HAP-1 (cell line): ENCODE results near the gene CDC42.

ENCODE experiments used
- DNase-seq, 2 experiments: peaks; one replicate each; pipeline ENCODE4 v3.0.0-alpha.2; 2016 to 2020; ENCODE audit warnings: low spot score in 2 of 2
- H3K27me3 ChIP-seq: fragments of 250-450 bp; sonication (Bioruptor Pico); 2 replicates; pipeline ENCODE4 v1.5.1; 2020; ENCODE audit warnings: low read depth, mild to moderate bottlenecking, moderate library complexity
- H3K36me3 ChIP-seq: fragments of 250-450 bp; sonication (Bioruptor Pico); replicated peaks from 2 replicates; pipeline ENCODE4 v1.5.1; 2020; ENCODE audit warnings: mild to moderate bottlenecking
- H3K4me1 ChIP-seq: fragments of 250-450 bp; sonication (Bioruptor Pico); 2 replicates; pipeline ENCODE4 v1.5.1; 2020; ENCODE audit warnings: mild to moderate bottlenecking
- H3K4me3 ChIP-seq: fragments of 250-450 bp; sonication (Bioruptor Pico); 2 replicates; pipeline ENCODE4 v1.5.1; 2020; ENCODE audit warnings: mild to moderate bottlenecking, moderate library complexity
- H3K9me3 ChIP-seq: fragments of 250-450 bp; sonication (Bioruptor Pico); 2 replicates; pipeline ENCODE4 v1.5.1; 2020; ENCODE audit warnings: mild to moderate bottlenecking, moderate library complexity
- in situ Hi-C: fragments of 300-500 bp; cut with MboI; formaldehyde crosslinking; loops from 3 replicates; pipeline ENCODE4 v1.14.3; 2020; ENCODE audit warnings: low sequenced_read_pairs, inconsistent platforms, mixed read lengths

CDC42 gene

DNA sequence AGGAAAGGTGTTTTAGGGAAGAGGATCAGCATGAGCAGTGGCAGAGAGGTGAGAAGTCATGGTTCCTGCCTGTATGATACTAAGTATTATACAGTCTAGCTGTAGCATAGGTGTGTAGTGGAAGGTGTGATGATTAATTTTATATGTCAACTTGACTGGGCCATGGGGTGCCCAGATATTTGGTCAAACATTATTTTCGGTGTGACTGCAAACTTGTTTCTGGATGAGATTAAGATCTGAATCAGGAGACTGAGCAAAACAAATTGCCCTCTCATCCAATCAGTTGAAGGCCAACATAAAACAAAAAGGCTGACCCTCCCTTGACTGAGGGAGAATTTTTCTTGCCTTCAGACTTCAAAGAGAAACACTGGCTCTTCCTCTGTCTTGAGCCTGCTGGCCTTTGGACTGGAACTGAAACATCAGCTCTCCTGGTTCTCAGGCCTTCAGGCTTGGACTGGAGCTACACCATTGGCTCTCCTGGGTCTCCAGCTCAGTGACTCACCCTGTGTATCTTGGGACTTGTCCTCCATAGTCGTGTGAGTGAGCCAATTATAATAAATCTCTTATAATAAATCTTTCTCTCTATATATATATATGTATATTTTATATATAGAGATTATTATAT lies 6.8 kb upstream of the CDC42 start:
- no peak for DNase-seq
- Histone ChIP-seq H3K27me3 (no peaks in the 10 kb centered on the region), H3K4me3 (no peak overlapping the region), H3K9me3 (no peaks in the 10 kb centered on the region), H3K4me1 (no peaks in the 10 kb centered on the region), H3K36me3 (no peaks in the 10 kb centered on the region)
- in situ Hi-C loops = no loop called here

DNA sequence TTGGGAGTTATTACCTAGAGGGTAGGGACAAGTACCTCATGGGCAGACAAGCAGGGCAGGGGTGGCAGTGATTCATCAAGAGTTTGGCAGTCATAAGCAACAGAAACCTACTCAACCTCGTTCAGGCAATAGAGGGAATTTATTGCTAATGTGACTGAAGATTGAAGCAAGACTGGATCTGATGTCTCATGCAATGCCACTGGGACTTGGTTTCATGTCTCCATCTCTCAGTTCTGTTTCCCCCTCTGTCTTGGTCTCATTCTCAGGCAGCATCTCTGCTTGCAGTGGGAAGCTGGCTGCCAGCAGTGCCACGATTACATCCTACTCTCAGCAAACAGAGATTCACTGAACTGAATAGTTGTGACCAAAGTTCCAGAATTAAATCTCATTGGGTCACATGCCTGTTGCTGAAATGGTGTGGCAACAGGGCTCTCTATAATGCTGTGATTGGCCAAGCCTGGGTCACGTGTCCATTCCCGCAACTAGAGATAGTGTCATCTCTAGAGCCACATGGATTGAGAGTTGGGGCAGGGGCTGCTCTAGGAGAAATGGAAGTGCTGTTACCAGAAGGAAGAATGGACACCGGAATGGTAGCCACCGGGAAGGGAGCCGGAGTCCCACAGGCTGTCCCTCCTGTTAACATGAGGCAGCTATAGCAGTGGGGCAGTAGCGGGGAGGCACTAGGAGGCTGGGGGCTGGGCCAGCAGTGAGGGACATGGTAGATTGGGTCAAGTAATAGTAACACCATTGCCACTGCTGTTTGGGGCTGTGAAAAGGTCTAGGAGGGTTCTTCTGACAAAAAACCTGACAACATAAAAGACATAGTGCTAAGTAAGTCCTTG lies 3.9 kb upstream of the CDC42 start:
- no peaks in the 10 kb centered on the region for H3K4me1 ChIP-seq
- in situ Hi-C loops = no loop called here
- no peaks in the 10 kb centered on the region for H3K27me3 ChIP-seq
- H3K9me3 ChIP-seq = no peaks in the 10 kb centered on the region
- DNase-seq = no peak
- no peak overlapping the region for H3K4me3 ChIP-seq
- no peaks in the 10 kb centered on the region for H3K36me3 ChIP-seq

- Histone ChIP-seq H3K4me3 (no peak overlapping the region), H3K27me3 (no peaks in the 10 kb centered on the region), H3K9me3 (no peaks in the 10 kb centered on the region), H3K4me1 (peaks cover 9% of the 10 kb centered on the region), H3K36me3 (no peaks in the 10 kb centered on the region)
- in situ Hi-C loops = no loop called here
- no peak for DNase-seq
Measured at GRCh38 chr1:22050330-22050729, 2.2 kb upstream of the CDC42 start.

- in situ Hi-C loops = no loop called here
- Histone ChIP-seq H3K27me3 (no peaks in the 10 kb centered on the region), H3K36me3 (peaks cover under 1% of the 10 kb centered on the region), H3K4me3 (peak overlapping the region; percentile 95), H3K9me3 (no peaks in the 10 kb centered on the region), H3K4me1 (peaks cover 11% of the 10 kb centered on the region)
- DNase-seq = no peak
Measured at GRCh38 chr1:22051607-22052114, 848 bp upstream of the CDC42 start.

DNA sequence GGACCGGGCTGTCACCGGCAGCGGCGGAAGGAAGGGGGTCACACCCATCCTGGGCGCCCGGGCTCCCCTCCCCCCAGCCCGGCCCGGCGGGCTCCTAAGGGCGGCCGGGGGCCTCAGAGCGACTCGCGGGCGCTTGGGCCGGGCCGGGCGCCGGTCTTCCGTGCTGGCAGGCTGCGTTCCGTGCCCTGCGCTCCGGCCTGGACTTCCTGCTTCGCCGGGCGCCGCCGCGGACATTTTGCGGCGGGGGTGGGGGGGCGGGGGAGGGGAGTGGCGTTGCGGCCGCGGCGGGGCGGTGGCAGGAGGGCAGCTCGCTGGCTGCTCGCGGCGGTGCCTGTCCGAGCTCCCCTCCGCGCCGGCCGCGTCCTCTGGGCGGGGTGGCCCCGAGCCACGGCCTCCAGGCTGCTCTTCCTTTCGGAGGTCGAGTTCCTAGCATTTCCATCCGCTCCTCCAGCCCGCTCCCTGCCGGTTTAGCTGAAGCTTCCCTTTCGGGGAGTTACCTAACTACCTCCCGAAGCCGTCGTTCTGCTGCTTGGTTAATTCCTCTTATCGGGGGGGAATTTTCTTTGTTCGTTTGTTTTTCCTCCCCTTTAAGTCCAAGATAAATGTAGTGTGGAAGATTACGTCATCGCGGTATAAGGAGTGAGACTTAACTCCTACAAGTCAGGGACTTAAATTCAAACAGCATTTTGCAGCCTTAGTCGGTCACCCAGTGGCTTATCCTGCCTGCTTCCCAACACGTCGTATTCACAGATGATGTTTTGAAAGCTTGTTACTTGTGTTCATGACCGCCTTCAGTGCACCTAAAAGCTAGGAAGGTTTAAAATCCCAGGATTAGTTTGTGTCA lies 730 bp downstream of the CDC42 start:
- Histone ChIP-seq H3K4me1 (peaks cover 11% of the 10 kb centered on the region), H3K36me3 (peaks cover 14% of the 10 kb centered on the region), H3K9me3 (no peaks in the 10 kb centered on the region), H3K4me3 (peak overlapping the region; percentile 95), H3K27me3 (no peaks in the 10 kb centered on the region)
- in situ Hi-C loops = no loop called here
- peak; percentile 46 to 64 for DNase-seq

- H3K9me3 ChIP-seq = no peaks in the 10 kb centered on the region
- H3K4me3 ChIP-seq = peak overlapping the region; percentile 95
- no peaks in the 10 kb centered on the region for H3K27me3 ChIP-seq
- no peak for DNase-seq
- peaks cover 11% of the 10 kb centered on the region for H3K4me1 ChIP-seq
- H3K36me3 ChIP-seq = peaks cover 14% of the 10 kb centered on the region
- in situ Hi-C loops = no loop called here
Measured at GRCh38 chr1:22053861-22054770, 1.6 kb downstream of the CDC42 start.

- in situ Hi-C loops = no loop called here
- no peaks in the 10 kb centered on the region for H3K9me3 ChIP-seq
- no peaks in the 10 kb centered on the region for H3K27me3 ChIP-seq
- peaks cover 14% of the 10 kb centered on the region for H3K36me3 ChIP-seq
- no peak for DNase-seq
- H3K4me1 ChIP-seq = peaks cover 13% of the 10 kb centered on the region
- H3K4me3 ChIP-seq = no peak overlapping the region
Measured at GRCh38 chr1:22055463-22055862, 3.0 kb downstream of the CDC42 start.

GRCh38 chr1:22056043-22056442 lies 3.5 kb downstream of the CDC42 start:
- in situ Hi-C loops = no loop called here
- Histone ChIP-seq H3K36me3 (peaks cover 14% of the 10 kb centered on the region), H3K4me3 (no peak overlapping the region), H3K27me3 (no peaks in the 10 kb centered on the region), H3K9me3 (no peaks in the 10 kb centered on the region), H3K4me1 (peaks cover 13% of the 10 kb centered on the region)
- DNase-seq = no peak

GRCh38 chr1:22056936-22057335 lies 4.4 kb downstream of the CDC42 start:
- H3K36me3 ChIP-seq = peaks cover 14% of the 10 kb centered on the region
- H3K27me3 ChIP-seq = no peaks in the 10 kb centered on the region
- H3K9me3 ChIP-seq = no peaks in the 10 kb centered on the region
- H3K4me1 ChIP-seq = peaks cover 13% of the 10 kb centered on the region
- DNase-seq = no peak
- in situ Hi-C loops = no loop called here
- H3K4me3 ChIP-seq = no peak overlapping the region

- Histone ChIP-seq H3K4me1 (peaks cover 13% of the 10 kb centered on the region), H3K9me3 (no peaks in the 10 kb centered on the region), H3K4me3 (no peak overlapping the region), H3K36me3 (peaks cover 14% of the 10 kb centered on the region), H3K27me3 (no peaks in the 10 kb centered on the region)
- no peak for DNase-seq
- in situ Hi-C loops = no loop called here
Measured at GRCh38 chr1:22057861-22058260, 5.4 kb downstream of the CDC42 start.

DNA sequence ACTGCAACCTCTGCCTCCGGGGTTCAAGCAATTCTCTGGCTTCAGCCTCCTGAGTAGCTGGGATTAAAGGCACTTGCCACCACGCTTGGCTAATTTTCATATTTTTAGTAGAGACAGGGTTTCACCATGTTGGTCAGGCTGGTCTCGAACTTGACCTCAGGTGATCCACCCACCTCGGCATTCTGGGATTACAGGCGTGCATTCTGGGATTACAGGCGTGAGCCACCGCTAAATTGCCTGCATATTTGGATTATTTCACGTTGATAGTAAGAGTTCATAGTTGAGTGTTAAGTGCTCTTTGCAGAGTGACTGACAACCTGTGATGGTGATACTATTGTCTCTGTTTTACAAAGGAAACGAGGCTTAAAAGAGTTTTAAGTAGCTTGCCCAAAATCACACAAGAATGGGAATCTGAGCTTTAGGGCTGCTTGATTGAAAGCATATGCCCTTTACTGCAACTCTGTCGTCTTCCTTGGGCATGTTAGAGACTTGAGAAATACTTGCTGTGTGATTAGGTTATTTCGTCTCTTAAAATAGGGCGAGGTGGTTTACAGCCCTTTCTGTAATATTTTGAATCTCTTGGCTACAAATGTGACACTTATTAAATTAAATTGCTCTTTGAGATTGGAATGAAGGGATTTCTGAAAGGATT lies 12.4 kb downstream of the CDC42 start:
- H3K4me3 ChIP-seq = no peak overlapping the region
- peaks cover 7% of the 10 kb centered on the region for H3K4me1 ChIP-seq
- no peaks in the 10 kb centered on the region for H3K9me3 ChIP-seq
- DNase-seq = peak; percentile 59 to 90
- in situ Hi-C loops = no loop called here
- peaks cover 3% of the 10 kb centered on the region; the same call in 1 of the 2 replicates for H3K36me3 ChIP-seq
- no peaks in the 10 kb centered on the region for H3K27me3 ChIP-seq

DNA sequence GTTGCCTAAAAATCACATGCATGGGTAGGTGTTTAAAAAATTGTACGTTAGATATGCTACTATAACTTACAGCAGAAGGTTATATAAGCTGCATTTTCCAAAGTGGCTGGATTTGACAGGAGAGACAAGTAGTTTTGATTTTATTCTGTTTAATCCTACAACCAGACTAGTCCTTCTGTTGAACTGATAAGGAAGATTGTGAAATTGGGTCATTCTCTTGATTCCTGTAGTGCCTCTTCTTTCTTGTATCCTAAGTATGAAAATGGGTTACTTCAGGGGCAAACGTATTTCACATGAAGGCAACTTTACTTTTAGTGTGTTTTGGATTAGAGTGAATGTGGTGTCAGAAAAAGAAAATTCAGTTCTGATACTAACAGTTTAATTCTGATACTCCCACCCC lies 19.0 kb downstream of the CDC42 start:
- Histone ChIP-seq H3K4me1 (peaks cover 19% of the 10 kb centered on the region), H3K36me3 (peaks cover 2% of the 10 kb centered on the region)

More for the DNA sequence above, 19.0 kb downstream of the CDC42 start:
- no peaks in the 10 kb centered on the region for H3K9me3 ChIP-seq
- no peak for DNase-seq
- no peak overlapping the region for H3K4me3 ChIP-seq
- in situ Hi-C loops = no loop called here
- H3K27me3 ChIP-seq = no peaks in the 10 kb centered on the region
